Activated naive CD4-positive, alpha-beta T cell treated with anti-CD3 and anti-CD28 coated beads, Interleukin-2, amount 10 ng/mL, durations not matched to agents 7 days and 5 days (primary cell): Measurements from ENCODE around the gene CNN2.

Experiments
- CTCF ChIA-PET: fragments of 350-600 bp; sonication (Branson Sonifier 250); formaldehyde crosslinking; loops from one replicate; lab custom pipeline; 2021; ENCODE audit warnings: antibody characterized with exemption; lab: Charles Lee
- DNase-seq: peaks from one replicate; pipeline ENCODE4 v3.0.0-alpha.2; 2020
- H3K27ac Mint-ChIP-seq: one replicate; pipeline ENCODE4 v1.8.0; 2021; ENCODE audit warnings: mild to moderate bottlenecking, moderate library complexity, mixed read lengths
- H3K27me3 Mint-ChIP-seq: one replicate; pipeline ENCODE4 v1.8.0; 2021; ENCODE audit warnings: mild to moderate bottlenecking, mixed read lengths
- H3K36me3 Mint-ChIP-seq: one replicate; pipeline ENCODE4 v1.8.0; 2021; ENCODE audit warnings: mixed read lengths
- H3K4me1 Mint-ChIP-seq: one replicate; pipeline ENCODE4 v1.8.0; 2021; ENCODE audit warnings: mixed read lengths
- H3K4me3 Mint-ChIP-seq: one replicate; pipeline ENCODE4 v1.8.0; 2021; ENCODE audit warnings: mild to moderate bottlenecking, moderate library complexity, mixed read lengths
- H3K9me3 Mint-ChIP-seq: one replicate; pipeline ENCODE4 v1.8.0; 2021; ENCODE audit warnings: mixed read lengths

Gene CNN2

GRCh38 chr19:1049800-1050199 lies 23.4 kb downstream of the CNN2 start:
- no peak overlapping the region for H3K27ac Mint-ChIP-seq
- no peak overlapping the region for H3K4me3 Mint-ChIP-seq
- no peaks in the 10 kb centered on the region for H3K27me3 Mint-ChIP-seq
- H3K4me1 Mint-ChIP-seq: peaks cover 20% of the 10 kb centered on the region
- peaks cover 27% of the 10 kb centered on the region for H3K36me3 Mint-ChIP-seq
- peaks cover 2% of the 10 kb centered on the region for H3K9me3 Mint-ChIP-seq
- DNase-seq: no peak
- CTCF ChIA-PET: interaction anchor here (0.9 kb wide), 1 partner anchor 11 kb away, joined by 3 read pairs; no protein-coding TSS in a partner anchor

GRCh38 chr19:1050989-1051788 lies 24.8 kb downstream of the CNN2 start:
- no peaks in the 10 kb centered on the region for H3K9me3 Mint-ChIP-seq
- H3K4me3 Mint-ChIP-seq: no peak overlapping the region
- peaks cover 17% of the 10 kb centered on the region for H3K36me3 Mint-ChIP-seq
- H3K27ac Mint-ChIP-seq: no peak overlapping the region
- DNase-seq: no peak
- H3K4me1 Mint-ChIP-seq: peaks cover 17% of the 10 kb centered on the region
- CTCF ChIA-PET: no interaction called here
- no peaks in the 10 kb centered on the region for H3K27me3 Mint-ChIP-seq

GRCh38 chr19:1051791-1052190 lies 25.4 kb downstream of the CNN2 start:
- Mint-ChIP-seq H3K27ac (no peak overlapping the region), H3K4me3 (no peak overlapping the region), H3K36me3 (peaks cover 22% of the 10 kb centered on the region), H3K4me1 (peaks cover 21% of the 10 kb centered on the region), H3K27me3 (no peaks in the 10 kb centered on the region), H3K9me3 (no peaks in the 10 kb centered on the region)
- no peak for DNase-seq
- CTCF ChIA-PET: no interaction called here

GRCh38 chr19:1052349-1052975 lies 26.1 kb downstream of the CNN2 start:
- Mint-ChIP-seq H3K4me1 (peaks cover 25% of the 10 kb centered on the region), H3K27me3 (no peaks in the 10 kb centered on the region), H3K36me3 (peaks cover 28% of the 10 kb centered on the region), H3K27ac (no peak overlapping the region), H3K4me3 (no peak overlapping the region), H3K9me3 (peaks cover 3% of the 10 kb centered on the region)
- CTCF ChIA-PET: no interaction called here
- DNase-seq: peak; percentile 24

- Mint-ChIP-seq H3K4me1 (peaks cover 35% of the 10 kb centered on the region), H3K27me3 (no peaks in the 10 kb centered on the region), H3K4me3 (no peak overlapping the region), H3K9me3 (peaks cover 3% of the 10 kb centered on the region), H3K27ac (peak overlapping the region; percentile 28), H3K36me3 (peaks cover 34% of the 10 kb centered on the region)
- CTCF ChIA-PET: interaction anchor here (0.6 to 1.4 kb wide), 2 partner anchors 11 to 141 kb away, joined by 3 read pairs; no protein-coding TSS in a partner anchor
- no peak for DNase-seq
Observed at GRCh38 chr19:1053176-1054101, 27.0 kb downstream of the CNN2 start.

- DNase-seq: no peak
- CTCF ChIA-PET: interaction anchor here (1.4 kb wide), 1 partner anchor 140 kb away, joined by 3 read pairs; no protein-coding TSS in a partner anchor
- Mint-ChIP-seq H3K4me3 (no peak overlapping the region), H3K27me3 (no peaks in the 10 kb centered on the region), H3K9me3 (peaks cover 3% of the 10 kb centered on the region), H3K4me1 (peaks cover 36% of the 10 kb centered on the region), H3K27ac (no peak overlapping the region), H3K36me3 (peaks cover 33% of the 10 kb centered on the region)
Observed at GRCh38 chr19:1054102-1055027, 28.0 kb downstream of the CNN2 start.

- peaks cover 33% of the 10 kb centered on the region for H3K36me3 Mint-ChIP-seq
- peaks cover 36% of the 10 kb centered on the region for H3K4me1 Mint-ChIP-seq
- no peak overlapping the region for H3K27ac Mint-ChIP-seq
- no peak overlapping the region for H3K4me3 Mint-ChIP-seq
- CTCF ChIA-PET: no interaction called here
- H3K9me3 Mint-ChIP-seq: peaks cover 3% of the 10 kb centered on the region
- H3K27me3 Mint-ChIP-seq: no peaks in the 10 kb centered on the region
- no peak for DNase-seq
Observed at GRCh38 chr19:1055028-1055425, 28.6 kb downstream of the CNN2 start.

- no peak for DNase-seq
- CTCF ChIA-PET: interaction anchor here (1.6 kb wide), 1 partner anchor 9 kb away, joined by 4 read pairs; no protein-coding TSS in a partner anchor
- Mint-ChIP-seq H3K9me3 (peaks cover 3% of the 10 kb centered on the region), H3K36me3 (peaks cover 33% of the 10 kb centered on the region), H3K4me1 (peaks cover 36% of the 10 kb centered on the region), H3K4me3 (no peak overlapping the region), H3K27me3 (no peaks in the 10 kb centered on the region), H3K27ac (no peak overlapping the region)
Observed at GRCh38 chr19:1055886-1056620, 29.6 kb downstream of the CNN2 start.

GRCh38 chr19:1057176-1057855 lies 30.9 kb downstream of the CNN2 start:
- CTCF ChIA-PET: interaction anchor here (0.7 to 1.6 kb wide), 4 partner anchors 8 to 20 kb away, joined by 3 to 4 read pairs (median 3); no protein-coding TSS in a partner anchor
- H3K27ac Mint-ChIP-seq: peak overlapping the region; percentile 80
- peaks cover 30% of the 10 kb centered on the region for H3K36me3 Mint-ChIP-seq
- H3K9me3 Mint-ChIP-seq: peaks cover 3% of the 10 kb centered on the region
- no peaks in the 10 kb centered on the region for H3K27me3 Mint-ChIP-seq
- H3K4me1 Mint-ChIP-seq: peaks cover 31% of the 10 kb centered on the region
- peak; percentile 61 for DNase-seq
- no peak overlapping the region for H3K4me3 Mint-ChIP-seq

- H3K36me3 Mint-ChIP-seq: peaks cover 31% of the 10 kb centered on the region
- peaks cover 4% of the 10 kb centered on the region for H3K9me3 Mint-ChIP-seq
- H3K27me3 Mint-ChIP-seq: no peaks in the 10 kb centered on the region
- H3K4me3 Mint-ChIP-seq: no peak overlapping the region
- CTCF ChIA-PET: interaction anchor here (0.9 to 1.3 kb wide), 3 partner anchors 18 to 29 kb away, joined by 3 read pairs; no protein-coding TSS in a partner anchor
- peak overlapping the region; percentile 80 for H3K27ac Mint-ChIP-seq
- DNase-seq: peak; percentile 46
- H3K4me1 Mint-ChIP-seq: peaks cover 28% of the 10 kb centered on the region
Observed at GRCh38 chr19:1058112-1058511, 31.7 kb downstream of the CNN2 start.

- H3K4me3 Mint-ChIP-seq: no peak overlapping the region
- H3K4me1 Mint-ChIP-seq: peaks cover 51% of the 10 kb centered on the region
- peaks cover 28% of the 10 kb centered on the region for H3K36me3 Mint-ChIP-seq
- CTCF ChIA-PET: interaction anchor here (0.7 to 1.0 kb wide), 2 partner anchors 11 to 14 kb away, joined by 3 read pairs; no protein-coding TSS in a partner anchor
- no peak overlapping the region for H3K27ac Mint-ChIP-seq
- H3K27me3 Mint-ChIP-seq: no peaks in the 10 kb centered on the region
- H3K9me3 Mint-ChIP-seq: peaks cover 7% of the 10 kb centered on the region
- DNase-seq: no peak
Observed at GRCh38 chr19:1060689-1061088, 34.3 kb downstream of the CNN2 start.

- Mint-ChIP-seq H3K36me3 (peaks cover 19% of the 10 kb centered on the region), H3K27ac (no peak overlapping the region), H3K27me3 (no peaks in the 10 kb centered on the region), H3K4me1 (peaks cover 52% of the 10 kb centered on the region), H3K9me3 (peaks cover 7% of the 10 kb centered on the region), H3K4me3 (no peak overlapping the region)
- no peak for DNase-seq
- CTCF ChIA-PET: no interaction called here
Observed at GRCh38 chr19:1061987-1062386, 35.6 kb downstream of the CNN2 start.
